AG09319 (cell line): Measurements from ENCODE around the gene IL17C.

Source experiments
- DNase-seq: peaks from one replicate; pipeline ENCODE4 v3.0.0-alpha.2; 2010; ENCODE audit warnings: low read depth; ENCODE audit errors: extremely low read depth
- TF ChIP-seq, protein P1 (sequence below): IDR thresholded peaks from 2 replicates; pipeline ENCODE4 v1.5.1; 2011; ENCODE audit warnings: low read depth, mild to moderate bottlenecking, inconsistent platforms, low read length, moderate library complexity

IL17C gene

DNA sequence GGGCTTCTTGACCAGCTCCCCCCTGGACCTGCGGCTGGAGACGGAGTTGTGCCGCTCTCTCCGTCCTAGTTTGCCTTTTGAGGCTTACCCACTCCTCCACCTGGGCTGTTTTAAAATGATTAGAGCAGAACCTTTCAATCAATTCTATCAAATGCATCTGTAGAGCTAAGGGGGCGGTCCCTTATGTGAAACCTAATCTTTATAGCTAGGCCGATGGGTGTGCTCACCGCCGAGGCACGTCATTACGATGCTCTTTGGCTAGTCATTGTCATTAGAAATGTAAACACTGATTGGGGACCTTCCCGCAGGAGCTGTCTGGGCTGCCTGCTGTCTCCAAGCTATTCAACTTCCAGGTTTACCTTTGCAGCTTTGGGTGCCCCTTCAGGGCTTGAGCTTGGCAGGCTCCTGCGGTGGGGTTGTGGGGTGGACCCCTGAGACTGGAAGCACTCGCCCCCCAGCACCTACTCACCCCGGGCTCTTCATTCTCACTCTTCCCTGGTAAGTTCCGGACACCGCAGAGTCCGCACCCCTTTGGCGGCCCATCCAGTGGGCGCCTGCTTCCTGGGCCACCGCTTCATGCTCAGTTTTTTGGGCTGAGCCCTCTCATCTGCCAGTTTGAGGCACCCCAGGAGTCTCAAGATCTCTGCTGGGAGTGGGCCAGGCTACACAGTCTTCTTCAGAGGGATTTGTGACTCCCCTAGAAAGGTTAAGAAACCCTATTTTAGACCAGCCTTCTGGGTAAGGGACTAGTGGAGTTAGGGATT lies 20.9 kb upstream of the IL17C start:
- no peak for DNase-seq
- TF ChIP-seq, protein P1, sequence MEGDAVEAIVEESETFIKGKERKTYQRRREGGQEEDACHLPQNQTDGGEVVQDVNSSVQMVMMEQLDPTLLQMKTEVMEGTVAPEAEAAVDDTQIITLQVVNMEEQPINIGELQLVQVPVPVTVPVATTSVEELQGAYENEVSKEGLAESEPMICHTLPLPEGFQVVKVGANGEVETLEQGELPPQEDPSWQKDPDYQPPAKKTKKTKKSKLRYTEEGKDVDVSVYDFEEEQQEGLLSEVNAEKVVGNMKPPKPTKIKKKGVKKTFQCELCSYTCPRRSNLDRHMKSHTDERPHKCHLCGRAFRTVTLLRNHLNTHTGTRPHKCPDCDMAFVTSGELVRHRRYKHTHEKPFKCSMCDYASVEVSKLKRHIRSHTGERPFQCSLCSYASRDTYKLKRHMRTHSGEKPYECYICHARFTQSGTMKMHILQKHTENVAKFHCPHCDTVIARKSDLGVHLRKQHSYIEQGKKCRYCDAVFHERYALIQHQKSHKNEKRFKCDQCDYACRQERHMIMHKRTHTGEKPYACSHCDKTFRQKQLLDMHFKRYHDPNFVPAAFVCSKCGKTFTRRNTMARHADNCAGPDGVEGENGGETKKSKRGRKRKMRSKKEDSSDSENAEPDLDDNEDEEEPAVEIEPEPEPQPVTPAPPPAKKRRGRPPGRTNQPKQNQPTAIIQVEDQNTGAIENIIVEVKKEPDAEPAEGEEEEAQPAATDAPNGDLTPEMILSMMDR: no peak

DNA sequence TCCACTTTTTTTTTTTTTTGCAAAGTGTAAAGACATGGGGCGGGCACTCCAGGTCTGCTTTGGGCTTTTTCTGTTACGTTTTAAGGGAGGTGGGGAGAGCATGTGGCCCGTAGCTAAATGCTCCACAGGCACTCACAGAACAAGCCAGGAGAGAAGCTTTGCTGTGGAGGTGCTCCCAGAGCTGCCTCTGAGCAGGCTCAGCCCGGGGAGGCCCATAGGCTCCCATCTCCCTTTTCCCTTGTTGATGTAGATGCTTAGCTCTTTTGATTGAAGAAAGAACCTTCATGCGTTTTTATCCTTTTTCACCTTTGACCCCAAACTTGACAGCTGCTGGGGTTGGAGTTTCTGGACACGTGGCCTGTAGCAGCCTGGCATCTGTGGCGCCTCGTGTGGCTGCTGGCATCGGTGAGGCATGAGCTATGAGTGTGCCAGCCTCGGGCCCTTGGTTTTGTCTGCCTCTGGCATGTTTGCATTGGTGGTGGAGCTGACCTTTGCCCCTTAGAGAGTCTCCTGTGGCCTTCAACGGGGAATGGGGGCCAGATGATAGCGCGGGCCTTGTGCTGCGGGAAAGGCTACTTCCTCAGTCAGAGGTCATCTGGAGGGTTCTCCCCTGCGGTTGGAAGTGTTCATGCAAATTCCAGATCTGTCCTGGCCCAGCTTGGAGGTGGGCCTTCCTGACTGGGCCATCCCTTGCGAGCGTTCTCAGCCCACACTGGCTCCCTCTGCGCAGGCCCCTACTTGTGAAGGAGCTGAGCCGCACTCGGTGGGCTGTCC lies 20.0 kb upstream of the IL17C start:
- DNase-seq: no peak
- TF ChIP-seq, protein P1: no peak

DNA sequence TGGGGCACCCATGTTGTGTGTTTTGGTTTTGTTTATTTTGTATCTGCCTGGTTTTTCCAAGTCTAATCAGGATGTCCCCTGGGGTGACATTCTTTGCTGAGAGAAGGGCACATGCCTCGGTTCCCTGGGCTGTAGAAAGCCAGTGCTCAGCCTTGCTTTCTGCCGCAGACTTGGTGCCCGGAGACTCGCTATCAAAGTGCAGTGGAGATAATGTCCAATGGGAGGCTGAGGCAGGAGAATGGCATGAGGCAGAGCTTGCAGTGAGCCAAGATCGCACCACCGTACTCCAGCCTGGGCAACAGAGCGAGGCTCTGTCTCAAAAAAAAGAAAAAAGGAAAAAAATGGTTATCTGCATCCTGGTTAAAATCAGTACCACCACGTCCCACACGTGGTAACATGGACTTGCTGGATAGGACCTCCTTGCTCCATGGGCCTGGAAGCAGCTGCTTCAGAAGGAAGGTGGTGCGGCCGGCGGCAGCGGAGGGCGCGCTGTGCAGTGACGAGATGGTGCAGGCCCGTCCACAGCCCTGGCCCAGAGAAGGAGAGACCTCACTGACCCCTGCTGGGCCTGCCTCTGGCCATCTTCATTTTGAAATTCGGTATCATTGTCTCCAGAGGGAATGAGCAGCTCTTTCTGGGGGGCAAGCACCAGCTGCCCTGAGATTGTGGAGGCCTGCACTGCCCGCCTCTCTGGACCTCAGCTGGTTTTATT lies 19.3 kb upstream of the IL17C start:
- no peak for DNase-seq
- TF ChIP-seq, protein P1: no peak

DNA sequence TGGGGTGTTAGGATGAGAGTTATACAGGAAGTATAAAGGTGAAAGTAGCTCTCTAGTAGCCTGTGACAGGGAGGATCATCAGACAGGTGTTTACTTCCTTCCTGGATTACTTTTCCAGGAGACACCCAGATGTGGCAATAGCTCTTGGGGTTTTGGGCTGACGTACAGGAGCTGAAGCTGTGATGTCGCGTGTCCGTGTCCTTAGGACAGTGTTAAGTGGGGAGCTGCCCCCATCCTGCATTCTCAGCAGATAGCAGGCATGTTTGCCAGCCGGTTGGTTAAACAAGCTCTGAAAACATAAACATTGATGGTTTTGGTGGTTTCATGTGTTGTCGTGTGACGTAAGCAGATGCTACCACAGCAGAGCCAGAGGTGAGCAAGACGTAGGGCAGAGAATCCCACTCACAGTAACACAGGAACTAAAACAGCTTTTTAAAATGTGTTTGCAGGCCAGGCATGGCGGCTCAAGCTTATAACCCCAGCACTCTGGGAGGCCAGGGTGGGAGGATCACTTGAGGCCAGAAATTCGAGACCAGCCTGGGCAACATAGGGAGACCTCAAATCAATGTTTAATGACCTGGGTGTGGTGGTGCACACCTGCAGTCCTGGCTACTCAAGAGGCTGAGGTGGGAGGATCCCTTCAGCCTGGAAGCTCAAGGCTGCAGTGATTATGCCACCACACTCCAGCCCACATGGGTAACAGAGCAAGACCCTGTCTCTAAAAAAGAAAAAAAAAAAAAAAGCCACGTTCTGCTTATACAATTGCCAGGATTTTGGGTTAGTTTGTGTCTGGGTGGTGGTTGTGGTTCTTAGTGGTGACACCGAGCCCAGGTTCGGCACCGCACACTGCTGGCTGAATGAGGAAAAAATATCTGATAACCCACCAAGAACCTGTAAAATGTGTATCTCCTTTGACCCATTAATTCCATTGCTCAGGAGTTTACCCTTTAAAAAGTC lies 18.2 kb upstream of the IL17C start:
- no peak for DNase-seq
- TF ChIP-seq, protein P1: no peak

DNA sequence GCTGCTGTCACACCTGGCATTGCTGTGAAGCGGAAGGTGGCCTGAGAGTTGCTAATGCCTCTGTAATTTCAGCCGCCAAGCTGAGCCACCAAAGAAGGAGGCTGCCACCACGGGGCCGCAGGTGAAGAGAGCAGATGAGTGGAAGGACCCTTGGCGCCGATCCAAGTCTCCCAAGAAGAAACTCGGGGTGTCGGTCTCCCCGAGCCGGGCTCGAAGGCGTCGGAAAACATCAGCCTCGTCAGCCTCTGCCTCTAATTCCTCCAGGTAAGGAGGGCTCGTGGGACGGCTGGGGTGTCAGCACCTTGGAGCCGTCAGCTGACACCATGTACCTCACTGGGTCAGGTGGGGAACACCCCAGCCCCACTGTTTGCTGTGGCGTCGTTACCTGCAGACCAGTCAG lies 16.2 kb upstream of the IL17C start:
- DNase-seq: no peak
- TF ChIP-seq, protein P1: no peak

DNA sequence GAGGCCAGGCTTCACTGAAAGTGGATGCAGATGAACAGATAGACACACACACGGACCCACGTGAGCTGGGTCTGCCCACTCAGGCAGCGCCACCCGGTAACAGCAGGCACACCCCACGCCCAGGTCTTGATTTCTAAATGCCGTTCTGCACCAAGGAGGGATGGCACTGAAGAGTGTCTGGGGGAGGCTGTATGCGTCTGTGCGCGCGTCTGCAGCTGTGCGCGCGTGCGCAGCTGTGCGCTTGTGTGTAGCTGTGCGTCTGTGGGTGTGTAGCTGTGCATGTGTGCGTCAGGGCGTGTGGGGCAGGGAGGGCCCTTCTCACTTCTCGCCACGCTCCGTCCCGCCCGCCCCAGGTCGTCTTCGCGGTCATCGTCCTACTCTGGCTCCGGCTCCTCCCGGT lies 15.5 kb upstream of the IL17C start:
- TF ChIP-seq, protein P1: no peak
- DNase-seq: no peak
